Colon (tissue), 2 donors: ENCODE measurements around the gene ADAMTS2.

Experiments used
- FAIRE-seq: peaks from 2 replicates; lab custom pipeline; 2012; peaks lifted over from hg19 to GRCh38; lab: Jason Lieb, UNC
- donor health status: control.
- donor health status: control.

The ADAMTS2 gene

DNA sequence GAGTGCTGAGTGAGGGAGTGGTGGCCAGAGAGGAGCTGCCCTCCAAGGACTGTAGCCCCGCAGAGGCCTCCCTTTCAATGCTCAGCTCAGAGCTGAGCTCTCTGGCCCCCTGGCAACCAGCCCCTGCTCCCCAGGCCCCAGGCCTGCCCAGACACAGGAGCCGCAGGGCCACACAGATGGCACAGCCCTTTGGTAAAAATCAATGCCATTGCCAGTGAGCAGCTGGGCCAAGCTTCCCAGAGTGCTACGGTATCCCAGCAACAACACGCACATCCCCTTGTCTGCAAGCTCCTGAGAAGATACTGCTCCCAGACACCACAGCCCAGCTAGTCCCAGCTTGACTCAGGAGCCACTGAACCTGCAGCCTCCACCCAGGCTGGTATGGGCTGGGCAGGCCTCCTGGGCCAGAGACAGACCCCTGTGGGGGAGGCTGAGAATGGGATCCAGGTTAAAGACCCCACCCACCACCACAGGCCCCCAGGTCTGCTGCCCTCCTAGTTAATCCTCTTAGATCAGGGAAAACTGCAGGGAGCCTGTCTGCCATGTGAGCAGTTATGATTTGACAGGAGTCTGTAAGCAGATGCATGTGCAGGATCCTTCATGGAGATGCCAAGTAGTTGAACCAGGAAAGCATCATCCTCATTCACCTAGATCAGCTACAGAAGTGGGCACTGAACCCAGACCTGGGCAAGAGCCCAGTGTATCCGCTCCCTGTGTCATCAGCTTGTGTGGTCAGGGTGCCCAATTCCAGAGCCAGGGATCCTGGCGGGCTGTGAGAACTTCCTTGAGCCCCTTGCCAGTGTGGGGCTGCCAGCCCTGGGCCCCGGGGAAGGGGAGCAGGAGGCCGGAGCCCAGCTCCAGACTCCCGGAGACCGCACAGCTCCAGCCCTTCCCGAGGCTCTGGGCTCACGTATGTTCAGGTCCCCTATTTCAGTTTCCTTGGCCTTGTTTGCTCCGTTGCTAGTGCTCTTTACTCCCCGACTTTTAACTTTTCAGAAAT lies 26.7 kb upstream of the ADAMTS2 start:
- no peak for FAIRE-seq

- no peak for FAIRE-seq
Measured at GRCh38 chr5:179371121-179371510, 25.9 kb upstream of the ADAMTS2 start.

- FAIRE-seq: no peak
Measured at GRCh38 chr5:179370490-179371120, 25.3 kb upstream of the ADAMTS2 start.

- FAIRE-seq: no peak
Measured at GRCh38 chr5:179369530-179369884, 24.2 kb upstream of the ADAMTS2 start.

- no peak for FAIRE-seq
Measured at GRCh38 chr5:179368806-179369529, 23.7 kb upstream of the ADAMTS2 start.

DNA sequence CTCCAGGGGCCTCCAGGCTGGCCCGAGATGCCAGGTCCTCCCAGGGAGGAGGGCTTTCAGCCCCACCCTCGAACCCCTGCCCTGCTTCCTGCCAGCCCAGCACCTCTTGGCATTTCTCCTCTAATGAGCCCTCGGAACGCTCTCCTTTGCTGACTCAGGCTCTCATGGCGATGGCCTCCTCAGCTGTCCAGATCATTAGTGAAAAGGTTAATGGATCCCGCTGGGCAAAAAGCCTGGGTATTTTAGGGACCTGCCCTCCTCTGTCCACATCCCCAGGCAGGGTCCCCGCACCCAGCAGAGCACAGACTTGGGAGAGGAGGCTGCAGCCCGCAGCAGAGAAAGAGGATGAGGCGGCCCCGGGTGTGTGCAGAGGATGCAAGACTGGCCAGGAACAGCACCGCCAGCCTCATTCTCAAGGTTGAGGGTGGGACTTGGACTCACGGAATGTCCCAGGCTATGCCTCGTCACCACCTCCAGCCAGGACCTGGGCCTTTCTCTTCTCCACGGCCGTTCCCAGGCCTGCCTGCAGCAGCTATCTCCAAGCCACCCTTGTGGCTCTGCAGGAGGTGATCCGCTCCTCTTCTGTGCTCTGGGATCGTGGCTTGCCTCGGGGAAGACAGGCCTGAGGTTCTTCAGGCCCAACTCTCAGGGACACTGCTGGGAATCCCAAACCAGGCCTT lies 23.0 kb upstream of the ADAMTS2 start:
- FAIRE-seq: no peak

GRCh38 chr5:179367491-179367890 lies 22.2 kb upstream of the ADAMTS2 start:
- FAIRE-seq: no peak

DNA sequence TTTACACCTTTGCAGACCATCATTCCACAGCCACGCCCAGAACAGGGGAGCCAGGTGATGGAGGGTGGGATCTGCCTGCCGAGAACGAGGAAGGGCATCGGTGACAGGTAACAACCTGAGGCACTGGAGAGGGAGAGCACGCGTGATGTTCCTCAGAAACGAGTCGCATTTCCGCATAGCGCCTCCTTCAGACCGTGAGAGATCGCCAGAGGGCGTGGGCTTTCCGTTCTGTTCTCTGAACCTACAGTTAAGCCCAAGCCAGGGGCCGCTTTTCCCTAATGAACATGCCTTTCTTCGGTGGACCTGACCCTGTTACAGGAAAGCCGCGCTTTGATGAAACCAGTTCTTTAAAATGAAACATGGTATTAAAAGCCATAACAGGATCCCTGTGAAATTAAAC lies 17.1 kb upstream of the ADAMTS2 start:
- no peak for FAIRE-seq

DNA sequence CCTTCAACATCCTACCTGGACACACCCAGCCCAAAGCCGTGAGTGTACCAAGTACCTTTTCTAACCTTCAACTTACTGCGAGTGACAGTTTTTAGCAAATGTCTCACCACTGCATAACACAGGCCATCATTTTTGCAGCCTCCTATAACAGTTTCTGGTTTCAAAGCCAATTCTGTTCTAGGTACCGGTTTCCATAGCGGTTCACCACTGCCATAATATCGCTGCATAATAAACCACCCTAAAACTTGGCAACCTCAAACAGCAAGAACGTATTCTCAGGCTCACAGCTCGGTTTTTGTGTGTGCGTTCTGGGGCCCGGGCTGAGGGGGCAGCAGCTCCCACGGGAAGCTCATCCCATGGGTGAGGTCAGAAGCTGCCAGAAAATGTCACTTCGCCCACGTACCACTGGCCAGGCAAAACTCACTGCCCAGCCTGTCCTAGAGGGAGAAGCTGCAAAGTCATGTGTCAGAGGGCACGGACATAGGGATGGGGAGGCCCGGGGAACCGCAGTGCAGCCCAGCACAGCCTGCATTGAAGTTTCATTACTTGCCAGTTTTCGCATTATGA lies 15.9 kb upstream of the ADAMTS2 start:
- FAIRE-seq: no peak

GRCh38 chr5:179357031-179357430 lies 11.8 kb upstream of the ADAMTS2 start:
- FAIRE-seq: no peak

GRCh38 chr5:179355976-179356974 lies 11.0 kb upstream of the ADAMTS2 start:
- FAIRE-seq: no peak

- FAIRE-seq: no peak
Measured at GRCh38 chr5:179354305-179354882, 9.1 kb upstream of the ADAMTS2 start.

- FAIRE-seq: no peak
Measured at GRCh38 chr5:179348843-179349242, 3.6 kb upstream of the ADAMTS2 start.

DNA sequence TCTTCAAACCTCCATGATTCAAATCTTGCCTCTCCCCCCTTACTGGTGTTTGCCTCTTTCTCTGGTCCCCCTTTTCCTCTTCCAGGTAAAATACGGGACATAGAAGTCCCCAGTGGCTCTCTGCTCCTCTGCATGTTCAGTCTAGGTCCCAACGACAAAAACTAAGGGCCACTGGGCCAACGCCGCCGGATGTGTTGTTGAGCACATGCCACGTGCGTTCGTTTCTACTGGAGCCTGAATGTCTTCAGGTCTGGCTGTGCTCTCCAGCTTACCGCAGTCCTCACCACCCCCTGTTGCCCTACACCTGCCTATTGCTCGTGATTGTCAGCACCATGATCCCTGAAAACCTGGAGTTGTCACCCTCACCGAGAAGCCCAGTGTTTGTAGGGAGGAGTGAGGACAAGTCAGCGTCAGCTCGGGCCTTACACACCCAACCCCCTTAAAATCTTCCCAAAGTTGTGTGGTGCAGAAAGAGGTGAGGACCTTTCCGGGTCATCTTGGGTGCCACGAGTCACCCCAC lies 2.8 kb upstream of the ADAMTS2 start:
- FAIRE-seq: no peak

- FAIRE-seq: no peak
Measured at GRCh38 chr5:179347581-179347980, 2.3 kb upstream of the ADAMTS2 start.

DNA sequence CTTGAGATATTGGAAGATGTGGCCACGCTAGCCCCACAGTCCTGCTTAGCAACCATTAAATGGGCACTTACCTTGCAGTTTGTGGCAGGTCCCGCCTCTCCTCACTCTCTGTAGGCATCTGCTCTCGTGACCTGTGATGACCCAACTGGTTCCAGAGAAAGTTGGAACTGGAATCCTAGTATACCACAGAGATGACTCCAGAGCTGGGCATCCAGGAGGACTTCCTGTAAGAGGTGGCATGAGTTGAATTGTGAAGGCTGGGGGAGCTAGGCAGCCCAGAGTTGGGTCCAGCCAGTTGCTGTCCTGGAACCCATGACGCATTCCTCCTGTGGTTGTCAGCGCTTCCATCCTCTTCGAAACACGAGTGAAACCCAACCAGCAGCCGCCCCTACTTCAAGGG lies 1.6 kb upstream of the ADAMTS2 start:
- FAIRE-seq: no peak

- FAIRE-seq: no peak
Measured at GRCh38 chr5:179346401-179346800, 1.1 kb upstream of the ADAMTS2 start.

- FAIRE-seq: no peak
Measured at GRCh38 chr5:179345183-179345432, 153 bp downstream of the ADAMTS2 start.

GRCh38 chr5:179344431-179345182 lies 654 bp downstream of the ADAMTS2 start:
- FAIRE-seq: no peak
